KOPT-K1 (cell line): ENCODE measurements around the gene TATDN2.
A peak's percentile ranks its signal among the peaks of the same experiment; 100 is the strongest.

Source experiments
- H3K27ac ChIP-seq: fragments of 200-600 bp; sonication (generic); 2 replicates; pipeline ENCODE4 v1.5.1; 2016; ENCODE audit warnings: antibody characterized with exemption, mild to moderate bottlenecking, low read depth, low read length; ENCODE audit not compliant: poor library complexity, severe bottlenecking
- H3K36me3 ChIP-seq: fragments of 200-600 bp; sonication (generic); 2 replicates; pipeline ENCODE4 v1.5.1; 2017; ENCODE audit warnings: antibody characterized with exemption, mild to moderate bottlenecking, low read length, moderate library complexity; ENCODE audit not compliant: insufficient read depth
- H3K9me3 ChIP-seq: fragments of 200-600 bp; sonication (generic); 2 replicates; pipeline ENCODE4 v1.5.1; 2017; ENCODE audit warnings: antibody characterized with exemption, low read length, mild to moderate bottlenecking; ENCODE audit not compliant: insufficient read depth, poor library complexity, severe bottlenecking

TATDN2 gene

DNA sequence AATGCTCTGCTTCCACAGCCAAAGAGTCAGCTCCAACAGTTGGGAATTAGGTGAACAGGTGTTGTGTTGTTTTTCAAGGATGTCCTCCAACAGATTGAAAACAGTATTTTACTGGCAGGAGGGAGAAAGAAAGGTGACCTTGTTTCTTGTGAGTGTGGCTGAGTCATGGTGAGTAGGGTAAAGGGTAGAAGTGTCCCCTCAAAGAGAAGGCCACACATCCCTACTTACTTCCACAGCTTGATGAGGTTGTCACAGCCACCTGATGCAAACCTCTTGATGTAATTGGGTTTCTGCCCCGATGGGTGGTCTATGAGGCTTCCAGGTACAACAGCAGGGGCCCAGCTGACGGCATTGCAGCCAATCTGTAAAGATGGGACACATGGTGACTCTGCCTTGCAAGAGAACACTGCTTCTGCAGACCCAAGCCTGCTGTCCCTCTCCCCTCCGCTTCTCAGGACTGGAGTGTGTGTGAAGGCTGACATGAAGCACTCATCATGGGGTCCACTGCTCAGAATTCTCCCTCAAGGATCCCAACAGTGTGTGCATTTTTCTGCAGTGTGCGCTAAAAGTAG lies 57.2 kb downstream of the TATDN2 start:
- no peak overlapping the region for H3K27ac ChIP-seq
- no peaks in the 10 kb centered on the region for H3K9me3 ChIP-seq
- H3K36me3 ChIP-seq = peaks cover 98% of the 10 kb centered on the region

DNA sequence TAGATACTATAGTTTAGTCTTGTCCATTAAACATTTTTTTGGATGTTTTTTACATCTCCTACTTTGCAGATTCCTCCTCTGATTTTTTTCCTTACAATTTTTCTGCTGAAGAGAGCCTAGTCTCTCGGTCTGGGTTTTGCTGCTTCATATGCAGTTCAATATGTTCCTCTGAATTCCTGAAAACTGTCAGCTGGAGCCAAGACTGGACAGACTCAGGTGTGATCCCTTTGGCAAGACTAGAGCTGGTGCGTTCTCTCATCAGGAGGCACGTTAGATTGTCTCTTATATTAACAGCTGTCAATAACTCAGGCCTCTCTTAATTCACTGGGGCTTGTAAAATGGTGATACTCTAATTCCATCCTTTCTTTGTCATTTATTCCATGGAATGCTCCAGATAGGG lies 57.9 kb downstream of the TATDN2 start:
- Histone ChIP-seq H3K9me3 (no peaks in the 10 kb centered on the region), H3K27ac (no peak overlapping the region), H3K36me3 (peaks cover 98% of the 10 kb centered on the region)

DNA sequence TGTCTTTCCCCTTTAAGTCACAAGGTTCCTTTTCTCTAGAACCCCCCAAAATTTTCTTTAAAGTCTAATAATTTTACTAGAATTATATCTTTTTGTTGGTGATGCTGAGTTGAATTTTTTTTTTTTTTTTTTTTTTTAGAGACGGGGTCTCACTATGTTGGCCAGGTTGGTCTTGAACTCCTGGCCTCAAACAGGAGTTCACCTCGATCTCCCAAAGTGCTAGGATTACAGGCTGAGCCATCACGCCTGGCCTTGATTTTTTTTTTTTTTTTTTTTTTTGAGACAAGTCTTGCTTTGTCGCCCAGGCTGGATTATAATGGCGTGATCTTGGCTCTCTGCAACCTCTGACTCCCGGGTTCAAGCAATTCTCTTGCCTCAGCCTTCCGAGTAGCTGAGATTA lies 60.4 kb downstream of the TATDN2 start:
- Histone ChIP-seq H3K27ac (no peak overlapping the region), H3K9me3 (no peaks in the 10 kb centered on the region), H3K36me3 (peaks cover 98% of the 10 kb centered on the region)

DNA sequence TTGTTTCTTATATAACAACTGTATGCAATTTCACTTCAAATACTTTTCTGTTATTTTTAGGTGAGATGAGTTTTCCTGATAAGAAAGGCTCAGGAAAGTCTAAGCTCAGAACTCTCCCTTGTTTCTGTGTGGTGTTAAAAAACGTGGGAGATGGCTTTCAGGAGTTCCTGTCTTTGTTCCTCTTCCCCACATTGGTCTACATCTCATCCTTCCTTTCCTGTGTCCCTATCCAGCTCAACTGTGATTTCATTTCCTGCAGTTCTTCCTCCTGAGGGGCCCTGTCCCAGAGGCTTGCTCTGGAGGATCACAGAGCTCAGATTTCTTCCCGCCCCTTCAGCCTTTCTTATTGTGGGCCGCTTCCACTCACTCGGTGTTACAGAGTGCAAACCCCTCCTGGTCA lies 61.5 kb downstream of the TATDN2 start:
- Histone ChIP-seq H3K36me3 (peaks cover 98% of the 10 kb centered on the region), H3K9me3 (no peaks in the 10 kb centered on the region), H3K27ac (no peak overlapping the region)

DNA sequence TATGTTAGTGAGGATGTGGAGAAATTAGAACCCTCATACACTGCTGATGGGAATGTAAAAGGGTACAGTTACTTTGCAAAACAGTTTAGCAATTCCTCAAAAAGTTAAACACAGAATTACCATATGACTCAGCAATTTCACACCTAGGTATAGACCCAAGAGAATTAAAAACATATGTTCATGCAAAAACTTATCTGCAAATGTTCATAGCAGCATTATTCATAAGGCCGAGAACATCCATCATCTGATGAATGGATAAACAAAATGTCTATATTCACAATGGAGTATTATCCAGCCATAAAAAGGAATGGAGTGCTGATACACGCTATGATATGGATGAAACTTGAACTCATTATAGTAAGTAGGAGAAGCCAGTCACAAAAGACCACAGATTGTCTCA lies 62.3 kb downstream of the TATDN2 start:
- Histone ChIP-seq H3K27ac (no peak overlapping the region), H3K9me3 (no peaks in the 10 kb centered on the region), H3K36me3 (peaks cover 98% of the 10 kb centered on the region)

DNA sequence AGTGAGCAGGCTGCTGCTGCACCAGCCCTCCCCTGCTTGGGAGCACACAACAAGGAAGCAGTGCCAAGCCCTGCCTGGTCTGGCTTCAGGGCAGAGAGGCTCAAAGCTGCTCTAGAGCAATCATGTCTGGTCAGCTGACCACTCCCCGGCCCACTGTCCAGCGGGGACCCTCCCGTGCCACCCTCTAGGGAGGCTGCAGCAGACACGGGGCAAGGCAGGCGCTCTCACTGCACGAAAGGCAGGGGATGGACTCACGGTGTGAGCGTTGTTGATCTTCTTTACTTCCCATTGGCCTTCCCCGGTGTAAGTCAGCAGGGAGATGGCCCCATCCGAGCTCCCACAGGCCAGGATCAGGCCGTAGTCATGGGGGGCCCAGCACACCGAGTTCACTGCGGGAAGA lies 63.5 kb downstream of the TATDN2 start:
- Histone ChIP-seq H3K36me3 (peaks cover 99% of the 10 kb centered on the region), H3K27ac (no peak overlapping the region), H3K9me3 (no peaks in the 10 kb centered on the region)

DNA sequence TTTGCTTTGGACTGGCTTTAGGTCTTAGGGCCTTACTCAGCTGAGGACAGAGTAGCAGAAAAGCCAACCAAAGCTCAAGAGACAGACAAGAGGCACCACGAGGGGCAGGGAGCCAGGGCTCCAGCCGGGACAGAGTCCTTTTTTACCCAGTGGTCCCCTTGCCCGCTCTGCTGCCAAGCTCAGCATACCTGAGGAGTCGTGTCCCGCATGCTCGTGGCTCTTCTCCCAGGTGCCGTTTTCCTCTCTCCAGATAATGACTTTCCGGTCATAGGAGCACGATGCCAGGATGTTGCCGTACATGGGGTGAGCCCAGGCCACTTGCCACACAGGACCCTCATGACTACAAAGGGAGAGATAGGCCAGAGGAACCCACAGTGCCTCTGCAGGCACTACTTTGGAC lies 64.1 kb downstream of the TATDN2 start:
- Histone ChIP-seq H3K9me3 (no peaks in the 10 kb centered on the region), H3K36me3 (peaks cover 99% of the 10 kb centered on the region), H3K27ac (no peak overlapping the region)

DNA sequence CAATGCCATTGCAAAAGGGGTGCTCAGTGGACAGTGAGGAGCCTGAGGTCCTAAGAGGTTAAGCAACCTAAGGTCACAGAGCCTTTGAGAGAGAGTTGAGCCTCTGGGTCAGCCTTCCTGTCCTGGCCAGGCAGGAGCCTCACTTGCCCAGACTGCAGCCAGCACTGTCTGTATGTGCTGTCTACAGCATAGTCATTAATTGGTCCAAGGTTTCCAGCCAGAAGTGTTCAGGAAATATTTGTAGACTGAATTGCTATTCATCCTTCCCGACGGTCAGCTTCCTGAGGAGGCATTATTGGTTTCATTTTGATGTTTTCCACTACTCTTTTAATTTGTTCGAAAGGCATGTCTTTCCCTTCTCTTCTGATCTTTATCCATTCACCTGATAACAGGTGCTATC lies 64.6 kb downstream of the TATDN2 start:
- Histone ChIP-seq H3K36me3 (peaks cover 100% of the 10 kb centered on the region), H3K27ac (no peak overlapping the region)

DNA sequence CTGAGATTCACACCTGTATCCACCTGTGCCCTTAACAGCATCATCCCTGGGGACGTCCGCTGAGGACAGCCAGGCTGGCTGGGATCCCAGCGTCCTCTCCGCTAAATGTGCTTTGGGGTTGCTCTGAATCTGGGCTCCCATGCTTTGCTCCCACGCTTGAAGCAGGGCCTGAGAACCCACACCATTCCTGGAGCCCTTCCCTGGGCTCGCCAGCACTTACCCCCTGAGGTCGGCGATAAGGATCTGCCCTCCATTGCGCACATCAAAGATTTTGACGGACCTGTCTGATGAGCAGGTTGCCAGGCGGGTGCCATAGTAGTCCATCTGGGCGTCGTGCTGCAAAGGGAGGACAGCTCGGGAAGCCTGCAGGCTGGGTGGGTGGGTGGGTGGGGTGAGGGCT lies 66.8 kb downstream of the TATDN2 start:
- H3K27ac ChIP-seq = no peak overlapping the region

More for the DNA sequence above, 64.6 kb downstream of the TATDN2 start:
- no peaks in the 10 kb centered on the region for H3K9me3 ChIP-seq

DNA sequence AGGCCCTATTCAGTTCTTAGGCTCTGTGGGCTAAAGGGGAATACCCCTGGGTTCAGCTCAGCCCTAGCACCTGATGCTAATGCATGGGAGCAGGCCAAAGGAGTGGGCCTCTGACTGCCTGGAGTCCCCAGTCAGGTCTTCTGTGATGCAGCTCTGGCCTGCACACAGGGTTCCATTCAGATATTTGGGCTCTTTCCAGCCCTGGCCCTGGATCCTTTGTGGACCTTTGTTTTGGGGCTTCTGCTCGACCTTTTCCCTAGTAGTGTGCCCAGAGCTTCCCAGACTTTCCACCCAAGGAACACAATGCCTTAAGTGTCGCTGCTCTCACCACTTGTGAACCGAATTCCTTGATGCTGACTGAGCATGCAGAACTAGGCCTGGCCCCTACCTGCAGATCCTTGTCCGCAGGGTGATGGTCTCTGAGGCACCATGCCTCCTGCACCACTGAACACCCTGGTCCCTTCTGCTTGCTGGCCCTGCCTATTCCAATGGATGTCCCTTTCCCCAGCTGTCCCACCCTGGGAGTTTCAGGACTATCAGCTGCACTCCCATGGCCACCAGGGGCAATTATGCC lies 67.6 kb downstream of the TATDN2 start:
- H3K9me3 ChIP-seq = no peaks in the 10 kb centered on the region
- no peak overlapping the region for H3K27ac ChIP-seq
- H3K36me3 ChIP-seq = peaks cover 85% of the 10 kb centered on the region

More for the DNA sequence above, 66.8 kb downstream of the TATDN2 start:
- no peaks in the 10 kb centered on the region for H3K9me3 ChIP-seq
- H3K36me3 ChIP-seq = peaks cover 93% of the 10 kb centered on the region

DNA sequence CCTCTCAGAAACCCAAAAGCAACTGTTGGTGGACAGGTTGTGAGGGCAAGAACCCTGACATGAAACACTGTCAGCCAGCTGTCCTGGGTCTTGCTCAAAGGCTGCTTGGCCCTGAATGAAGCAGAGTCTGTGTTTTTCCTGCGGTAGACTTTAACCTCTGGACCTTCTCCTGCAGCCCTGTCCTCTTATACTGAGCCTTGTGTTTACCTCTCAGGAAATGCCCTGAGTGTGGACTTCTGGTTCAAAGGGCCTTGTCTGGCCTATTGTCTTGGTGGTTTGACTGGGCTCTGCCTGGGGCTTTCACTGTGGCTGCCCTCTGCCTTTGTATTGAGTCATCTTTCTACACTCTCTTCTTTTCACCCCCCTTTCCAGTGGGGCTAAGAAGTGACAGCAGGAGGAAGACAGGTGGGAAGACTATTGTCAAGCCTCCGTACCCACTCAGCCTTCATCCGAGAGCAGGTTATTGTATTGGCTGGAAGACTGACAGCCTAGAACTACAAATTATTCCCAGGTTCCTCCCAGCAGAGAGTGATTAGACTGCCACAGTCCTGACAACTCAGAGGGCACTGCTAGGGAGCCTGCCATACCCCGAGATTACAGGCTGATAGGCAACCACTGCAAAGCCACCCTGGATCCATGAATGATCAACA lies 69.2 kb downstream of the TATDN2 start:
- H3K36me3 ChIP-seq = peaks cover 69% of the 10 kb centered on the region
- H3K27ac ChIP-seq = no peak overlapping the region

DNA sequence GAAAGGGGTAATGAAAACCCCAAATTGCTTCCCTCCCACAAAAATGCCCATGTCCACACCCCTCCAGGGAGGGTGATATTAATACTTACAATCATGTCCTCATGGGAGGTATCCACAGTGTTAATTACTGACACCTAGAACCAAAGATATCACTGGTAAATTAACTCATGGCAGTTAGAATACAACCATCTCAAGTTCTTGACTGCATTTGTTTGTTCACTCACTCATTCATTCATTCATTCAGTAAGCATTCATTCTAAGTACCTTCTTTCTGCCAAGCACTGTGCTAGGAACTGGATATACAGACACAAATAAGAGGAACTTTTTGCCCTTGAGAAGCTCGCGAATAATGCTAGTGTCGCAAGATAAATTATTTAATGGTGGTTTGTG lies 69.7 kb downstream of the TATDN2 start:
- Histone ChIP-seq H3K9me3 (no peaks in the 10 kb centered on the region), H3K27ac (no peak overlapping the region), H3K36me3 (peaks cover 64% of the 10 kb centered on the region)

More for the DNA sequence above, 69.2 kb downstream of the TATDN2 start:
- H3K9me3 ChIP-seq = no peaks in the 10 kb centered on the region

DNA sequence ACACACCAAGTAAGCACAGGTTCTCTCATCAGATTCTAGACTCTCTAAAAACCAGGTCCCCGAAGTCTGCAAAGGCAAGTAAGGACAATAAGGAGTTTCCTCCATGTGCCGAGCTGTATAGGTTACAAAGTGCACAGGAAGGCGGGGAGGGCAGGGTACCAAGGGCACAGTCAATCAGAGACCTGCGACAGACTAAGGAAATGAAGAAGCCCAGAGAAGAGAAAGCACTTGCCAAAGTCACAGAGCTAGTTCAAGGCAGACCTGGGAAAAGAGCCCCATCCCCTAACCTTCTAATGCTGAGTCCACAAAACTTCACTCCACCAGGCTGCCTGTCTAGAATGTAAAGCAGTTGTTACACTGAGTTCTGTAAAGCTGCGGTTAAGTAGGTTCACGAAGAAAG lies 71.0 kb downstream of the TATDN2 start:
- H3K36me3 ChIP-seq = peaks cover 51% of the 10 kb centered on the region
- no peak overlapping the region for H3K27ac ChIP-seq
- H3K9me3 ChIP-seq = no peaks in the 10 kb centered on the region

DNA sequence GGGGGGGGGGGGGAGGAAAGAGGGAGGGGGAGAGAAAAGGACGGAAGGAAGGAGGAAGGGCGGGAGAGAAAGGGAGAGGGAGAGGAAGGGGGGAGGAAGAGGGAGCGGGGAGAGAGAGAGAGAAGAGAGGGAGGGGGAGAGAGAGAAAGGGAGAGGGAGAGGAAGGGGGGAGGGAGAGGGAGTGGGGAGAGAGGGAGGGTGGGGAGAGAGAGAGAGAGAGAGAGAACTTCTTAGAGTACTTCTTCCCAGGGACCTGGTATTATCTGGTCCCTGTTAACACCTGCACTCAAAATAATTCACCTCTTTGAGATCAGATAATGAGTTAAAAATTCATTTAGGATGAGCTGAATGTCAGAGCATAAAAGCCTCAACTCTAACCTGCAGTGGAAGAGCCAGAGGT lies 71.5 kb downstream of the TATDN2 start:
- no peaks in the 10 kb centered on the region for H3K9me3 ChIP-seq
- peaks cover 46% of the 10 kb centered on the region for H3K36me3 ChIP-seq
- H3K27ac ChIP-seq = peak overlapping the region; percentile 68

DNA sequence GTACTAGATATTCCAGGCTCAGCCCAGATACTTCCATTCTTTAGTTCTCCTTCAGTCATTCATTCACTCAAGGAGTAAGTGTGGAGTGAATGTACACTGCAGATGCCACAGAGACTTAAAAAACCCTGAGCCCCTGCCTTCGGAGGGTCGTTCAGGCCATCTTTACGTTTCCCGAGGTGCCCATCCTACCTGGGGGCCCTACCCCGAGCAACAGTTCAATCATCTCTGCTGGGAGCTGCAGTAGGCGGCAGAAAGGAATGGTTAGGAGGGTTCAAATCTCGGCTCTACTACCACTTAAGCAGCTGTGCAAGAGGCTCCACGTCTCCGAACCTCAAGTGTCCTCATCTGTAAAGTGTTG lies 72.0 kb downstream of the TATDN2 start:
- no peaks in the 10 kb centered on the region for H3K9me3 ChIP-seq
- H3K36me3 ChIP-seq = peaks cover 41% of the 10 kb centered on the region
- H3K27ac ChIP-seq = peak overlapping the region; percentile 68
